HT-29 (cell line): ENCODE results near the gene PHACTR3. TPM values are rescaled to one million over a fixed set of nuclear protein-coding genes. Genes with fewer than 3 reads are reported as not detected.

Experiments
- DNase-seq: peaks from one replicate; pipeline ENCODE4 v3.0.0-alpha.2; 2015; ENCODE audit warnings: low spot score
- total RNA-seq: library from RNA; depleted of rRNA; stranded (reverse); fragments of >200 nt; shearing (Covaris generic); gene quantifications from 2 replicates; pipeline ENCODE4 v1.2.3, GENCODE V29; 2014

The PHACTR3 gene
- total RNA-seq, 1 experiment from 2014 or later: 0.18 TPM

GRCh38 chr20:59670786-59671492 lies 66.6 kb downstream of the PHACTR3 start:
- no peak for DNase-seq

- DNase-seq: no peak
Measured at GRCh38 chr20:59671661-59672471, 67.5 kb downstream of the PHACTR3 start.

GRCh38 chr20:59672576-59672975 lies 68.2 kb downstream of the PHACTR3 start:
- DNase-seq: no peak

DNA sequence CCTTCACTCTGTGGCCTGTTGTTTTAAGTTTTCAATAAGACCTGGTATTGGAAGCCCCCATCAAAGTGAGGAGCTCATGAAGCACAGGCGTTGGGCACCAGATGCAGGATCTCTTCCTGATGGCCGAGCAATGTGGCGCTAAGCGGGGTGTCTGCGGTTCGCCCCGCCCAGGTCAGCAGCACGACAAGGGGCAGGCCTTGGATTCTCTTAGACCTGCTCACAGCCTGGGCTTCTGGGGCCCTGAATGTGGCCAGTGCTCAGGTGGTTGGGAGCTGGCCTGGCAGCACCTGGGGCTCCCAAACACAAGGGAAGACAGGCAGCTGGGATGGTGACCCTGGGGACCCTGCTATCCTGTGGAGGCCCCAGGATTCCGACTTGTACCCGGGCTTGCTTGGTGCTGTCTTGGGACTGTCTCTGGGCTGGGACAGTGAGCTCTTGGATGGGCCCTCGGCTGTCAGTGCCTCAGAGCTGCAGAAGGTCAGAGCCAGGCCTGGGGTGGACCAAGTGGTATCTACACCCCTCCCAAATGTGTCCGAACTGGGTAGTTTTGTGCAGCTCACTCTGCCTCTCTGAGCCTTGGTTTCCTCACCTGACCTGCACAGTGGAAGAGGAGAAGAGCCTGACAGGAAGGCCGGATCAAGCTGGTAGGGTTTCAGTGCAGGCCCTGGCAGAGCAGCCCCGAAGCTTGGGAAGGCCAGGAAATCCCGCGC lies 69.1 kb downstream of the PHACTR3 start:
- no peak for DNase-seq

DNA sequence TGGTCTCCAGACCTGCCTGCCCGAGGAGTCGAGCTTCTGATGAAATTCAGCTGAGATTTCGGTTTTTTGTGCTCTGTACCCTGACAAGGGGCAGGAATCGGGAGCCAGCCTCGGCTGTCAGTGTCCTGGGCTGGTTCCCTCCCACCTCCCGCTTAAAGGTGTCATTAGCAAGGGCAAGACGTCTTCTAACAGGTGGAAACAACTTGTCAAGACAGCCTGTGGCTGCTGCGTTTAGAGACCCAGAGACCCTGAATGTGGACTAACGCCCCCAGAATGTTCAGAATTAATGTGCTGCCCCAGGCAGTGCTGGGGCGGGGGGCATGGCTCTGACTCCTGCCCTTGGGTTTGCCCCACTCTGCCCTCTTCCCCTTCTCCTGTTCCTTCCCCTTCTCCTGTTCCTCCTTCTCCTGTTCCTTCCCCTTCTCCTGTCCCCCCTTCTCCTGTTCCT lies 69.7 kb downstream of the PHACTR3 start:
- DNase-seq: no peak

DNA sequence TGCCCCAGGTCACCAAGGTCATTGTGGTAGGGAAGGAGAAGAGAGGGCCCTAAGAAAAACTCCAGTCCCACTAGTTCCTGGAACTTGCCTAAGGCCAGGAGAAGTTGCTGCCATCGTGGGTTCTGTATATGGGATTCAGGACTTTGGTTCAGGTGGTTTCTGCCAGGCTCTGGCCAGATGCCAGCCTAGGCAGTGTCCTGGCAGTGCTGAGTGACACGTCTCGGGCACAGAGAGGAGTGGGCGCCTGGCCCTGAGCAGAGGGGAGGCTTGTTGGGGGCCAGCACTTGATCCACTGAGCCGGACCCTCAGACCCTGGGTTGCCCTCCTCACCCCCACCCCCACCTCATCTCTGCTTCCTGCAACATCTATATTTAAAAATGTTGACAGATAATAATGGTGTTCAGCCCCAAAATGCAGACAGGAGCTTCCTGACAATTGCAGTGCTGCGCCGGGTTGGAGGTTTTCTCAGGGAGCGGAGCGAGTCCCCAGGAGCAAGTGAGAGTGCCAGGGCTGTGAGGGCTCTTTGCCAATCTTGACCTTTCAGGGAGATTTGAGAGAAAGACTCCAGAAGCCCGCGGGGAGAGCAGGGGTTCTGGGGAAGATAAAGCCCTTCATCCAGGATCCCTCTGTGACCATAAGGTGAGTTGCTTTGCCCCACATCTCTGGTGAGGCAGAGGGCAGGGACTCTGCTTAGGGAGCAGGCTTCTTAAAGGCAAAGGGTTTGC lies 71.9 kb downstream of the PHACTR3 start:
- DNase-seq: no peak

GRCh38 chr20:59676851-59677182 lies 72.5 kb downstream of the PHACTR3 start:
- DNase-seq: no peak

GRCh38 chr20:59677586-59677985 lies 73.2 kb downstream of the PHACTR3 start:
- no peak for DNase-seq

DNA sequence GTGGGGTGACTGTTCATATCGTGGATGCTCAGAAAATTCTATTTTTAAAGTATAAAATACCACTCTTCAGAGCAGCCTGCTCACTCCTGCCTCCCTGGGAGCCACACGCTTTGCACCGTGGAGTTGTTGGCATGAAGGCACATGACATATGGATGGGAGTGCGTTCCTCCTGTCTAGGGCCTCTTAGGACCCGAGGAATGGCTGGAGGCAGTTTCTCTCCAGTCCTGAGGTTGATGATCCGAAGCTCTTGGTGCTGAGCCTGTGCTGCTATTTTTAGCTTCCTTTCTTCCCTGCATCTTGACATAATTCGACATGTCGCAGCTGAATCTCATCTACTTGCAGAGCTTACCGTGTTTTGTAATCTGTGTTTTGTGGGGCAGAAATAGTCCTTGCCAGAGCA lies 73.9 kb downstream of the PHACTR3 start:
- no peak for DNase-seq

DNA sequence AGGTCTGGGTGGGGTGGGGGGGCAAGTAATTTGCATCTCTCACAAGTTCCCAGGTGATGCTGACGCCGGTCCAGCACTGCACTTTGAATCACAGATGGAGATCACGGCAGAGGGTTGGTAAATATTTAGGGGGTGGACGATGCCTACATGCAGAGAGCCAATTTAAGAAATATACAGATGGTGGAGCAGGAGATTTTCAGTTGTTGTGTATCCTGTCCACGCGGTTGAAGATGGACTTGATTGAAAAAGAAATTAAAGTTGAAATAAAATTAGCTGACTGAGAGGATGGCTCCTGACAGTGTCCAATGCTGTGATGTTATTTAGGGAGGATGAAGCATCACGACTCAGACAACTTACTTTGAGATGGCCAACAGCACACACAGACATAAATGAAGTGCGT lies 74.6 kb downstream of the PHACTR3 start:
- DNase-seq: no peak

GRCh38 chr20:59680148-59680650 lies 75.9 kb downstream of the PHACTR3 start:
- DNase-seq: no peak

- no peak for DNase-seq
Measured at GRCh38 chr20:59680852-59681251, 76.5 kb downstream of the PHACTR3 start.

DNA sequence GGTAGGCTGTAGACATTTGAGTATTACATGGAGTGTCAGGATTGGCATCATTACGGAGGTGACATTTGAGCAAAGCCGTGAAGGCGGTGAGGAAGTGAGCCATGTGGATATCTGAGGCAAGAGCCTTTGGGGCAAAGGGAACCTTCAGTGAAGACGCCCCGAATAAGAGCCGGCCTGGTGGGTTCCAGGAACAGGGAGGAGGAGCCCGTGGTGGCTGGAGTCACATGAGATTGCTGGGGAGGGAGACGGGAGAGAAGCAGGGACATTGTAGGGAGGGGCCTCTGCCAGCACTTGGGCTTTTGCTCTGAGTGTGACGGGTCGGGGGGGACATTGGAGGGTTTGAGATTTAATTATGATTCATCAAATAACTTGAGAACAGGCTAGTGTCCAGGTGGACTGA lies 78.3 kb downstream of the PHACTR3 start:
- DNase-seq: no peak

GRCh38 chr20:59683181-59683580 lies 78.8 kb downstream of the PHACTR3 start:
- no peak for DNase-seq

GRCh38 chr20:59684685-59685242 lies 80.4 kb downstream of the PHACTR3 start:
- DNase-seq: no peak

GRCh38 chr20:59686404-59687346 lies 82.3 kb downstream of the PHACTR3 start:
- no peak for DNase-seq

DNA sequence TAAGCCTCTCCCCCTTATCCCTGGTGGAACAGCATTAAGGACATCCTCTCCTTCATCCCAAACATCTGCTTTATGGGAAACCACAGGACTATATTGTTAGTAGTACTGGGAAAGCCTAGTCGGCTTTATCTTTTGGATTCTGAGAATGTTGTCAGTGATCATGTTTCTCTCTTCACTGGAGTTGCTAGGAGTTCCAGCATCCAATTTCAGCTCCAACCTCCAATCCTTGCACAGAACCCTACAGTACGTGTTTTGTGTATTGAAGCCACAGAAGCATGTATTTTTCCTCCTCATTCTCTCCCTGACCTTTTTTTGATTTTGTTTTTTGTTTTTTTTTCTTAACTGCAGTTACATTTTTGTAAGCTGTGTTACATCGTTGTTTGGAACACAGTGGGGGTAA lies 84.0 kb downstream of the PHACTR3 start:
- no peak for DNase-seq

GRCh38 chr20:59688999-59689398 lies 84.7 kb downstream of the PHACTR3 start:
- DNase-seq: no peak

DNA sequence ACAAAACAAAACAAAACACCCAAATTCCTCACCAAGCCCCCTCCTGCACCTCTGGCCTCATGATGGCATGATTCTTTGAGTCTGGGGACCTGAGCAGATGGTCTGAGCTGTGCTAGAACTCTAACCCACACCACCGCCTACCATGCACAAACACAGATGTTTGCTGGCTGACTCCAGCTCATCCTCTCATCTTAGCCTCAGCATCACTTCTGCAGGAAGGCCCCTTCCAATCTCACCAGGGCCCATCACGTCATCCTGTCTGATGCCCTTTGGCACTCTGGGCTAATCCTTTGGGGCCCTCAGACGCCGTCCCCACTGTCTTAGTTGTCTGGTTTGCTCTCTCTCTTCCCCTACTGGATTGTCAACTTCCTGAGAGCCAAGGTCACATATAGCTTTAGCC lies 85.8 kb downstream of the PHACTR3 start:
- DNase-seq: no peak

DNA sequence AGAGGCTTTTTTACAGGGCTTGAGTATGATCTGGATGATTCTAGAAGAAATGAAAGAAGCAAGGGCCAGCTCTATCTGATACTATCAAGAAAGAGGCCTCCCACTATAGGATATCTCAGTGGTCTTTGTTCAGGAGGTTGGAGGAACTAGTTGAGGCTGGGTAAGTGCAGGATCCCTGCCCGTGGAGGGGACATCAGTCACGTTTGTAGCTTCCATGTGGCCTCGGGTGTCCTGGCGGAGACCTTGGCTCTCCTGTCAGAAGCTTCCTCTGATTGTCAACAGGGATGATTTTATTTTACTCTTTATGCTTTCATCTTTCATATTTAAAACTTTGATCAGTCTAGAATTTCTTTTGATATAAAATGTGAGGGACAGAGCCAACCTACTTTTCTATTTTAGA lies 86.6 kb downstream of the PHACTR3 start:
- no peak for DNase-seq
